CD8-positive, alpha-beta memory T cell (primary cell): ENCODE data around the gene CEP43. TPM values are rescaled to one million over a fixed set of nuclear protein-coding genes. Genes with fewer than 3 reads are reported as not detected.
A peak's percentile ranks its signal among the peaks of the same experiment; 100 is the strongest.

Experiments
- CTCF ChIA-PET: fragments of 350-600 bp; sonication (Branson Sonifier 250); formaldehyde crosslinking; loops from one replicate; lab custom pipeline; 2021; ENCODE audit warnings: antibody characterized with exemption; lab: Charles Lee
- POLR2A ChIA-PET: fragments of 350-600 bp; sonication (Branson Sonifier 250); formaldehyde crosslinking; loops from one replicate; lab custom pipeline; 2021; ENCODE audit warnings: antibody characterized with exemption; lab: Charles Lee
- DNase-seq, 5 donors: peaks; one replicate each; pipeline versions ENCODE4 v3.0.0 to v3.0.0-alpha.2; 2020 to 2022; ENCODE audit warnings: mixed read lengths in 1 of 5
- H3K27ac ChIP-seq: one replicate; pipeline ENCODE4 v1.7.0; 2013; ENCODE audit warnings: low read depth, mild to moderate bottlenecking, low read length, moderate library complexity
- H3K27me3 ChIP-seq: 2 replicates; pipeline ENCODE4 v1.7.0; 2013; ENCODE audit warnings: low read length, mild to moderate bottlenecking; ENCODE audit not compliant: insufficient read depth, poor library complexity, severe bottlenecking
- H3K36me3 ChIP-seq: 2 replicates; pipeline ENCODE4 v1.7.0; 2013; ENCODE audit warnings: mild to moderate bottlenecking, low read length, moderate library complexity; ENCODE audit not compliant: insufficient read depth
- H3K4me1 ChIP-seq: 2 replicates; pipeline ENCODE4 v1.7.0; 2013; ENCODE audit warnings: mild to moderate bottlenecking, low read length, moderate library complexity; ENCODE audit not compliant: insufficient read depth
- H3K4me3 ChIP-seq: 2 replicates; pipeline ENCODE4 v1.7.0; 2013; ENCODE audit warnings: mild to moderate bottlenecking, low read length
- H3K9me3 ChIP-seq: 2 replicates; pipeline ENCODE4 v1.7.0; 2013; ENCODE audit warnings: mild to moderate bottlenecking, low read length
- H3K27ac Mint-ChIP-seq, 8 donors: one replicate each; pipeline ENCODE4 v1.8.0; 2020 to 2021; ENCODE audit warnings: mixed read lengths in 8 of 8, mild to moderate bottlenecking in 6 of 8, inconsistent platforms in 3 of 8, moderate library complexity in 3 of 8
- H3K27me3 Mint-ChIP-seq, 2 donors: one replicate each; pipeline ENCODE4 v1.8.0; 2020 to 2021; ENCODE audit warnings: mixed read lengths in 2 of 2, mild to moderate bottlenecking in 1 of 2, moderate library complexity in 1 of 2
- H3K36me3 Mint-ChIP-seq, 3 donors: one replicate each; pipeline ENCODE4 v1.8.0; 2020 to 2021; ENCODE audit warnings: mixed read lengths in 3 of 3, inconsistent platforms in 1 of 3, mild to moderate bottlenecking in 1 of 3
- H3K4me1 Mint-ChIP-seq, 3 donors: one replicate each; pipeline ENCODE4 v1.8.0; 2020 to 2021; ENCODE audit warnings: mixed read lengths in 3 of 3, inconsistent platforms in 1 of 3, mild to moderate bottlenecking in 1 of 3
- H3K4me3 Mint-ChIP-seq, 7 donors: one replicate each; pipeline ENCODE4 v1.8.0; 2020 to 2021; ENCODE audit warnings: mixed read lengths in 7 of 7, mild to moderate bottlenecking in 6 of 7, moderate library complexity in 4 of 7, inconsistent platforms in 2 of 7
- H3K9me3 Mint-ChIP-seq, 5 donors: one replicate each; pipeline ENCODE4 v1.8.0; 2020 to 2022; ENCODE audit warnings: mixed read lengths in 5 of 5, mild to moderate bottlenecking in 3 of 5, moderate library complexity in 2 of 5, inconsistent platforms in 1 of 5
- polyA plus RNA-seq: library from polyadenylated mRNA; unstranded; fragments of 300-500 nt; fragmentation: Illumina TruSeq; gene quantifications from one replicate; pipeline ENCODE4 v1.2.3, GENCODE V29; 2021
- total RNA-seq, 2 experiments: library from RNA; stranded (reverse); gene quantifications; one replicate each; pipeline ENCODE4 v1.2.3, GENCODE V29; 2021

Gene CEP43
- total and polyA plus RNA-seq, 3 experiments from 2014 or later: 6.8 to 29.5 (median 26.4) TPM

- no peaks in the 10 kb centered on the region for H3K9me3 ChIP-seq
- peaks cover 30 to 45% (median 36%) of the 10 kb centered on the region in 3 donors for H3K4me1 Mint-ChIP-seq
- H3K4me3 ChIP-seq: peak overlapping the region; percentile 81
- ChIA-PET POLR2A (interaction anchor here (2.0 to 2.1 kb wide), 2 partner anchors 41 to 43 kb away, joined by 7 read pairs; partner anchors contain the start of gene RNASET2), CTCF (interaction anchor here (0.7 to 2.0 kb wide), 9 partner anchors 9 to 151 kb away, joined by 3 to 10 read pairs (median 3); partner anchors contain the start of gene RNASET2)
- no peaks in the 10 kb centered on the region for H3K27me3 ChIP-seq
- H3K36me3 Mint-ChIP-seq: peaks cover 0 to 24% (median under 1%) of the 10 kb centered on the region in 3 donors
- H3K9me3 Mint-ChIP-seq: no peaks in the 10 kb centered on the region
- peaks cover 28% of the 10 kb centered on the region for H3K4me1 ChIP-seq
- peaks cover 9% of the 10 kb centered on the region for H3K36me3 ChIP-seq
- peak overlapping the region; percentile 66 for H3K27ac ChIP-seq
- H3K27me3 Mint-ChIP-seq: no peaks in the 10 kb centered on the region
- H3K27ac Mint-ChIP-seq: peak overlapping the region; percentile 65 to 94 (median 88)
- H3K4me3 Mint-ChIP-seq: peak overlapping the region; percentile 81 to 94 (median 91)
- no peak for DNase-seq
These were observed 672 bp downstream of the CEP43 start for GRCh38 chr6:166999884-167000253.

GRCh38 chr6:167000759-167001158 is 1.6 kb downstream of the CEP43 start:
- CTCF ChIA-PET: interaction anchor here (1.0 to 2.0 kb wide), 3 partner anchors 8 to 150 kb away, joined by 3 to 7 read pairs (median 3); no protein-coding TSS in a partner anchor
- no peaks in the 10 kb centered on the region for H3K9me3 Mint-ChIP-seq
- Histone ChIP-seq H3K4me3 (no peak overlapping the region), H3K27ac (peak overlapping the region; percentile 66), H3K36me3 (peaks cover 15% of the 10 kb centered on the region), H3K4me1 (peaks cover 28% of the 10 kb centered on the region), H3K9me3 (no peaks in the 10 kb centered on the region), H3K27me3 (no peaks in the 10 kb centered on the region)
- H3K27me3 Mint-ChIP-seq: no peaks in the 10 kb centered on the region
- H3K27ac Mint-ChIP-seq: peak overlapping the region; percentile 16 to 88 (median 75)
- peaks cover 1 to 29% (median 5%) of the 10 kb centered on the region in 3 donors for H3K36me3 Mint-ChIP-seq
- peak overlapping the region; percentile 81 to 94 (median 91) for H3K4me3 Mint-ChIP-seq
- POLR2A ChIA-PET: interaction anchor here (0.5 kb wide), 1 partner anchor 47 kb away, joined by 3 read pairs; no protein-coding TSS in a partner anchor
- H3K4me1 Mint-ChIP-seq: peaks cover 30 to 50% (median 36%) of the 10 kb centered on the region in 3 donors
- no peak for DNase-seq

- ChIA-PET CTCF (interaction anchor here (1.0 to 1.4 kb wide), 3 partner anchors 9 to 137 kb away, joined by 3 to 6 read pairs (median 3); no protein-coding TSS in a partner anchor), POLR2A (no interaction called here)
- DNase-seq: no peak
- H3K4me1 ChIP-seq: peaks cover 11% of the 10 kb centered on the region
- no peaks in the 10 kb centered on the region for H3K9me3 ChIP-seq
- Mint-ChIP-seq H3K27me3 (no peaks in the 10 kb centered on the region), H3K4me3 (peak overlapping the region in 2 of 7 donors; percentile 27 to 52), H3K36me3 (peaks cover 9 to 55% (median 18%) of the 10 kb centered on the region in 3 donors), H3K4me1 (peaks cover 22 to 39% (median 28%) of the 10 kb centered on the region in 3 donors), H3K9me3 (no peaks in the 10 kb centered on the region), H3K27ac (no peak overlapping the region)
- no peak overlapping the region for H3K27ac ChIP-seq
- no peaks in the 10 kb centered on the region for H3K27me3 ChIP-seq
- H3K4me3 ChIP-seq: no peak overlapping the region
- peaks cover 14% of the 10 kb centered on the region for H3K36me3 ChIP-seq
These were observed 6.4 kb downstream of the CEP43 start for GRCh38 chr6:167005350-167006159.

GRCh38 chr6:167007985-167008384 is 8.8 kb downstream of the CEP43 start:
- CTCF ChIA-PET: interaction anchor here (0.9 kb wide), 1 partner anchor 8 kb away, joined by 3 read pairs; the partner anchor contains the start of gene CEP43
- Mint-ChIP-seq H3K9me3 (no peaks in the 10 kb centered on the region), H3K27me3 (no peaks in the 10 kb centered on the region), H3K4me3 (no peak overlapping the region), H3K4me1 (peaks cover 9 to 29% (median 9%) of the 10 kb centered on the region in 3 donors), H3K27ac (peak overlapping the region in 1 of 8 donors; percentile 63), H3K36me3 (peaks cover 9 to 68% (median 23%) of the 10 kb centered on the region in 3 donors)
- Histone ChIP-seq H3K36me3 (peaks cover 14% of the 10 kb centered on the region), H3K4me1 (no peaks in the 10 kb centered on the region), H3K27ac (no peak overlapping the region), H3K27me3 (no peaks in the 10 kb centered on the region), H3K4me3 (no peak overlapping the region), H3K9me3 (no peaks in the 10 kb centered on the region)
- DNase-seq: no peak
- POLR2A ChIA-PET: no interaction called here

- DNase-seq: no peak
- peaks cover 3 to 67% (median 16%) of the 10 kb centered on the region in 3 donors for H3K36me3 Mint-ChIP-seq
- Histone ChIP-seq H3K4me1 (no peaks in the 10 kb centered on the region), H3K9me3 (no peaks in the 10 kb centered on the region), H3K36me3 (no peaks in the 10 kb centered on the region), H3K27me3 (no peaks in the 10 kb centered on the region), H3K4me3 (no peak overlapping the region), H3K27ac (no peak overlapping the region)
- H3K27me3 Mint-ChIP-seq: no peaks in the 10 kb centered on the region
- H3K4me1 Mint-ChIP-seq: peaks cover 6 to 24% (median 8%) of the 10 kb centered on the region in 3 donors
- ChIA-PET CTCF (no interaction called here), POLR2A (interaction anchor here (0.7 kb wide), 1 partner anchor 20 kb away, joined by 3 read pairs; no protein-coding TSS in a partner anchor)
- H3K4me3 Mint-ChIP-seq: no peak overlapping the region
- peak overlapping the region in 5 of 8 donors; percentile 13 to 92 (median 48) for H3K27ac Mint-ChIP-seq
- no peaks in the 10 kb centered on the region for H3K9me3 Mint-ChIP-seq
These were observed 13.9 kb downstream of the CEP43 start for GRCh38 chr6:167013067-167013466.

GRCh38 chr6:167013946-167014345 is 14.7 kb downstream of the CEP43 start:
- DNase-seq: no peak
- no peaks in the 10 kb centered on the region for H3K27me3 Mint-ChIP-seq
- no peaks in the 10 kb centered on the region for H3K27me3 ChIP-seq
- H3K4me3 Mint-ChIP-seq: no peak overlapping the region
- ChIA-PET CTCF (interaction anchor here (1.2 kb wide), 1 partner anchor 9 kb away, joined by 3 read pairs; no protein-coding TSS in a partner anchor), POLR2A (no interaction called here)
- no peak overlapping the region for H3K27ac ChIP-seq
- no peaks in the 10 kb centered on the region for H3K9me3 Mint-ChIP-seq
- H3K4me1 ChIP-seq: no peaks in the 10 kb centered on the region
- H3K36me3 Mint-ChIP-seq: peaks cover 3 to 66% (median 18%) of the 10 kb centered on the region in 3 donors
- H3K9me3 ChIP-seq: no peaks in the 10 kb centered on the region
- no peaks in the 10 kb centered on the region for H3K36me3 ChIP-seq
- H3K4me3 ChIP-seq: no peak overlapping the region
- H3K4me1 Mint-ChIP-seq: peaks cover 3 to 23% (median 10%) of the 10 kb centered on the region in 3 donors
- peak overlapping the region in 1 of 8 donors; percentile 13 for H3K27ac Mint-ChIP-seq

GRCh38 chr6:167015302-167015701 is 16.1 kb downstream of the CEP43 start:
- no peak for DNase-seq
- ChIA-PET POLR2A (no interaction called here), CTCF (interaction anchor here (1.2 to 1.3 kb wide), 3 partner anchors 10 to 16 kb away, joined by 3 read pairs; no protein-coding TSS in a partner anchor)
- no peaks in the 10 kb centered on the region for H3K9me3 ChIP-seq
- no peaks in the 10 kb centered on the region for H3K36me3 ChIP-seq
- H3K4me3 ChIP-seq: no peak overlapping the region
- Mint-ChIP-seq H3K36me3 (peaks cover 7 to 69% (median 17%) of the 10 kb centered on the region in 3 donors), H3K4me3 (no peak overlapping the region), H3K4me1 (peaks cover 0 to 27% (median 12%) of the 10 kb centered on the region in 3 donors), H3K9me3 (no peaks in the 10 kb centered on the region), H3K27me3 (no peaks in the 10 kb centered on the region), H3K27ac (peak overlapping the region in 5 of 8 donors; percentile 4 to 79 (median 45))
- no peak overlapping the region for H3K27ac ChIP-seq
- no peaks in the 10 kb centered on the region for H3K4me1 ChIP-seq
- H3K27me3 ChIP-seq: no peaks in the 10 kb centered on the region
